Transverse colon (tissue), 4 donors: ENCODE data around the gene NLGN4X.
A peak's percentile ranks its signal among the peaks of the same experiment; 100 is the strongest.

Experiments used
- CTCF ChIP-seq, 5 experiments: fragments of 200-600 bp in 3 of 5; fragments of 450-650 bp in 2 of 5; sonication (generic) in 3 of 5; IDR thresholded peaks; 1 replicate in 2 of 5; 2 replicates in 3 of 5; pipeline ENCODE4 v1.5.1; 2016 to 2017; ENCODE audit warnings: antibody characterized with exemption in 5 of 5, inconsistent platforms in 3 of 5, mild to moderate bottlenecking in 2 of 5, moderate library complexity in 1 of 5
- EP300 ChIP-seq: sonication (generic); formaldehyde crosslinking; IDR thresholded peaks from one replicate; pipeline ENCODE4 v1.6.1; 2017; ENCODE audit warnings: antibody characterized with exemption, low read depth
- POLR2A ChIP-seq: fragments of 450-650 bp; IDR thresholded peaks from one replicate; pipeline ENCODE4 v1.6.1; 2016; ENCODE audit warnings: antibody characterized with exemption, mild to moderate bottlenecking, moderate library complexity
- POLR2AphosphoS5 ChIP-seq, 3 donors: sonication (generic); formaldehyde crosslinking; IDR thresholded peaks; one replicate each; pipeline ENCODE4 v1.6.1; 2016; ENCODE audit warnings: antibody characterized with exemption in 3 of 3

- TF ChIP-seq CTCF (IDR thresholded peaks at IDR 0.05) = peak; percentile 40 to 56 (median 49)
- TF ChIP-seq POLR2A = no peak
- no peak for TF ChIP-seq EP300
- TF ChIP-seq POLR2AphosphoS5 (IDR thresholded peaks at IDR 0.05) = no peak
Observed at GRCh38 chrX:6021316-6022091, 207.2 kb downstream of the NLGN4X start.
